ENCODE results near the gene ARHGEF3.
A peak's percentile ranks its signal among the peaks of the same experiment; 100 is the strongest.

DNA sequence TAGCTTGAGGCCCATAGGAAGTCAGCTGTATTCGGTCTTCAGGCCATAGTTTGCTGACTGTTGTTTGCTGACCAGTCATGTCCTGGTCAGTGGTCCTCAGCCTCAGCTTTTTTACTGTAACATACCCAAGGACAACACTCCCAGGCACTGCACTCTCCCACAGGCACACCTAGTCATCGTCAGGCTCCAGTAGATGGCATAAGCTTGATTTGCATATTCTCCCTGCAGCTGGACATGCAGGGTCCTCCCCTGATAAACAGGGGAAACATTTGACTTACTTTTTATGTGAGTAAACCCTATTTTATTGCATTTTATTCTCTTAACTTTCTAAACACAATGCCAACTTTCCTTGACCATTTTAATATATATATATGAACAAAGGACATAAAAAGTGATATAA lies 22.9 kb downstream of the ARHGEF3 start:
- TF ChIP-seq POU2F2 (IDR thresholded peaks at IDR 0.05; ENCODE audit: low read depth, low read length) (peak; percentile 92), POLR2AphosphoS5 (IDR thresholded peaks at IDR 0.05; ENCODE audit: low read depth, low read length) (no peak), POLR2A (IDR thresholded peaks at IDR 0.05; ENCODE audit: low read depth, low read length) (no peak), SPI1 (IDR thresholded peaks at IDR 0.05; ENCODE audit: low read depth, low read length) (no peak)
